AML-193 (cell line): ENCODE data around the gene CTSW.

Experiments used
- DNase-seq, 2 experiments: peaks; one replicate each; lab custom pipeline; 2025; lab: John Stamatoyannopoulos, UW

CTSW gene

DNA sequence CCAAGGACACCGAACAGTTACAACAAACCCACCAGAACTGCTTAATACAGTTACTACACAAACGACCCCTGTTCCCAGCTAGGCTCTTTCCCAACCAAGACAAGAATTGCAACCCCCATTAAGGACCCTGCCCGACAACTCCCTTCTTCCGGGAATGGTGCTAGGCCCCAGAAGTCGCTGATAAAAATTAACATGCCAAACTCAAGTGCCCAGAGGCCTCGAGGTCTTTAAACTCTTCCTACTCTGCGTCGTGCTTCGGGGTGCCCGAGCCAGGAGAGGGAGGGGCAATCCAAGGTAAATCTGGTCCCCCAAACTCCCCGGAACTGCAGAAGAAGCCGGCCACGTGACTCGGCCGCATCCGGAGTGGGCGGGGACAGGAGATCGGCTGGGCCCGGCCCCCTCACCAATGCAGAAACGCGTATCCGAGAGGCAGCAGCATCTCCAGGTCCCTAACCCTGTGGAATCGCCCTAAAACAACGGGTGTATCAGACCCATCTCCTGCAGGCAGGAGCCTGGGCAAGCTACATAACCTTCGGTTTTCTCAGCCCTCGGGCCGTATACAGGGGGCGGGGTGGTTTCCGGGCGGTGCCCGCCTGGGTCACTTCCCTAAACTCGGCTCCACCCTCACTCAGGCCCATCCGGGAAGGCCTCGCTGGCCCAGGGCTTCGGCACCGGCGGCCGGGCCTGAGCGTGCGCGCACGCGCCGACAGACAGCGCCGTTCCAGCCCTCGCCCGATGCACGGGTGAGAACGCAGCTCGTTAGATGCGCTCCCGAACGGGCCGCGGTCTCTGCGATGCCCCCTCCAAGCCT, 22.7 kb upstream of the CTSW start:
- DNase-seq, result peak; percentile 72 to 82

DNA sequence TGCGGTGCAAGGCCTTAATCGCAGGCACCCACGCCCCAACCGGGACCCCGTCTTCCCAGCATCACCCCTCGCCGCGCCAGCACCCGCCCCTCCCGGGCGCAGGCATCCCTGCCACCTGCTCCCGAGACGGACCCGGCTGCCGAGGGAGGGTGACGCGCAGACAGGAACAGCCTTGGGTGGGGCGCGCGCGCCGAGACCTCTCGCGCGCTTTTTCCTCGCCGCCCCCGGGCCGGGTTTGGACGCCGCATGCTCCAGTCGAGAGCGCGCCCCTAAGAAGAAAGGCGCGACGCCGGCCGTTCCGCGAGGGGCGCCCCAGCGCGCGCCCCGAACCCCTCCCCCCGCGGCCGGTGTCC, 22.2 kb upstream of the CTSW start:
- peak in 1 of 2 experiments; percentile 11 for DNase-seq

DNA sequence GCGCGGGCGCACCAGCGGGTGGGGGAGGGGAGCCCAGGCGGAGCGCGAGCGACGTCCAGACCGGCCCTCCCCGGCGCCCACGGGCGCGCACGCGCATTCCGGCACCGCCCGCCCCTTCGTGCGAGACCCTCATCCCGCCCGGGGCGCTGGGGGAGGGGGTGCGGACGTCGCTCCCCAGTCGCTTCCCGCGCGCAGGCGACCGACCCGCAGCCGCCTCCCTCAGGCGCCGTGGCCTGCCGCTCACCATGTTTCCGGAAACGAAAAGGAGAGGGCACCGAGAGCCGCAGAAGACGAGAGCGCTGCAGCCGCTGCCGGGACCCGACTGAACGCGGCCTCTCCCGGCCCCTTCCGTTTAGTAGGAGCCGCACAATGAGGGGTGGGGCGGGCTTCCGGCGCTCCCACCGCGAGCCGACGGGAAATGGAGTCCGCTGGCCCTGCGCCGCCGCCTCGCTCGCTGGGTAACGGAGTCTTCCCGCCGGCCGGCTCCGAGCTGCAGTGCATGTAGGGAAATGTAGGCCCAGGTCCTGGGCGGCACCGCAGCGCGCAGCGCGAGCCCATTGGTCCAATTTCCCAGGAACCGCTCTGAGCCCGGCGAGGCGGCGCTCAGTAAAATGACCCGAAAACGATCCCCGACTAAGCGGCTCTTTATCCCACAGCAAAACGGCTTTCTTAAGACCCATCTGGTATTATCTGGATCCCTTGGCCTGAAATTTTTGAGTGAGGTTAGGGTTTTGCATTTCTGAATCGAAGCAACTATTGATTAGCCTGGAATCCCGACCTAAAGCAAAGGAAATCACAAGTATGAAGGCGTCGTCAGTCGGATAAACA, 21.6 kb upstream of the CTSW start, which contains the start of gene CFL1:
CFL1 (minus strand) TSS at position 328 of the 828 bp plus-strand sequence; CDS start at position 247, 81 bp downstream.
- peak; percentile 91 to 94 for DNase-seq

DNA sequence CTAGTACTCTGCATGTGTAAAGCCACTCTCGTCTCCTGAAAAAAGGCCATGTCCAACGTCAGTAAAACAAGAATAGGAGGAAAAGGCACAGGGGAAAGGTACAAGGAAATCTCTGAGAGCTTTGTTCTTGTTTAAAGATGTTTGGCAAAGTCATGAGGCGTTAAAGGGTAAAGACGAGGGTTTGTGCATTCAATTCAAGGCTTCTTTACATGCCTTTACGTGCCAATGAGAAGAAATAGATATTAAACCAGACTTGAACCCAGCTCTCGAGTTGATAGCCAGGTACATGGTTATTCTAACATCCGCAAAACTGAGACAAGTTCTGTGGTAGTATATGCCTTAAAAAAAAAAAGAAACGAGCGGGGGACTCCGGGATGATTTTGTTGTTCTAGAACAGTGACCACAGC, 21.0 kb upstream of the CTSW start:
- DNase-seq, result no peak

DNA sequence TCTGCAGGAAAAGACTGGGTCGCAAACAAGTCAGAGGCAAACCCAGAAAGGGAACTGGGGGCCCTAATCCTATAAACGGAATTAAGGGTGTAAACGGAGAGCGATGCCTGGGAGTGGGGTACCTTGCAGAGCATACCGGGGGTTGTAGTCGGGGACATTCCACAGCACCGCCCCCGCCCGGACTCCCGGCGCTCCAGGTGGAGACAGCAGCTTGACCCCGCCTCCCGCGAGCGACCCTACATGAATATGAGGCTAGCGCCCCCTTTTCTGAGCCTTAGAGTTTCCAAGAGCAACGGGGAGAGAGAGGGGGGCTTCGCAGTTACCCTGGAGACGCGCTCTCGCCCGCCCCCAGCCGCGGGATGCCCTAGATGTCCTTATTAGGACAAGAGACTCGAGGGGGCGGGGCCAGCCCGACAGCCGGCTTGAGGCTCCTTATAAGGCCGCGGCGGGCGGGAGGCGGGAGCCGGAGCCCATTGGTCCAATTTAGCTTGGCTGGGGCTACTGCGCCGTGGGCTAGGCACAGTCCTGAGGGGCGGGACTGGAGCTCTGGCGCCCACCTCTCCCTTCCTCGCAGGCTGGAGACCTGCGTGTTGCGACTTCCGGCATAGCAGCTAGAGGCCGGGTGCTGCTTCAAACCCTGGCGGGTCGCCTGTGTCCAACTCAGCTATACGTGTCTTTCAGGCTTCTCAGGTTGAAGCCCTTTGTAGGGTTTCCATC, 20.4 kb upstream of the CTSW start:
- peak; percentile 93 to 97 for DNase-seq

DNA sequence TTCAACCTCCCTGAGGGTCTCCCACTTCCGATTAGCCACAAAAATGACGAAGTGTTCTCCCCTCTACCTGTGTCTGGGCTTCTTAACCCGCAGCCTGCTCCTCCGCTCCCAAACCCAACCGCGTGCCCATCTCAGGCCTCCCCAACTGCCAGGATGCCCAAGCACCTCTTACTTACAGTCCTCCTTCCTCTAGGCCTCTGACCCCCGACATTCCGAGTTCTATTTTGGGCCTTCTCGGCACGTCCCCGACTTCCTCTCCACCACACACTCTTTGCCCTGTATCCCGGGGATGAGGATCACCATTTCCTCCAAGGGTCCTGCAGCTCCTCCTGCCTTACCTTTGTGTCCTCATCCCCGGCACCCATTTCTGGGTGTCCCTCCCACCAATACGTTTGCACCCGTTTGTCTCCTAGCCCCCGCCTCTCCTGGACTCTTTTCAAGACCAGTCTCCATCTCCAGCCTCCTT, 19.8 kb upstream of the CTSW start:
- no peak for DNase-seq

DNA sequence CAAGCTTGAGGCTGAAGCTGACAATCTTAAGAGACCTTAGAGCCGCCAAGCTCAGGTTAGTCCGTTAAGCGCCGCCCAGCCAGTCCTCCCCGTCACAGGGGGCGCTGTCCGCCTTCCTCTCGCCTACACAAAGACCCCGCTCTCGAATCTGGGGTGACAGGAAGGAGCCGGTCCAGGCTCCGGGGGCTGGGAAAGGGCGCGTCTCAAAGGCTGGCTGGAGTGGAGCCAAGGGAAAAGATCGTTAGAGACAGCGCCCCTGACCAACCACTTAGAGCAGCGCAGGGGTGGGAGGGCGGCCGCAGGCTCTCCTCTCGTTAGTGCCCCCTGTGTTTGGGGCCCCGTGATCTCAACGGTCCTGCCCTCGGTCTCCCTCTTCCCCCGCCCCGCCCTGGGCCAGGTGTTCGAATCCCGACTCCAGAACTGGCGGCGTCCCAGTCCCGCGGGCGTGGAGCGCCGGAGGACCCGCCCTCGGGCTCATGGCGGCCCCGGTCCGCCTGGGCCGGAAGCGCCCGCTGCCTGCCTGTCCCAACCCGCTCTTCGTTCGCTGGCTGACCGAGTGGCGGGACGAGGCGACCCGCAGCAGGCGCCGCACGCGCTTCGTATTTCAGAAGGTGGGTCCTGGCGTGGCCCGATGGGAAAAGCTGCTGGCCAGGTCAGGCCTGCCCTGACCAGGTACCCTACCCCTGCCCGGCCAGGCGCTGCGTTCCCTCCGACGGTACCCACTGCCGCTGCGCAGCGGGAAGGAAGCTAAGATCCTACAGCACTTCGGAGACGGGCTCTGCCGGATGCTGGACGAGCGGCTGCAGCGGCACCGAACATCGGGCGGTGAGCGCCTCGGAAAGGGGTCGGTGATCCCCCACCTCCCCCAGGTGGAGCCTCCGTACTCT, 19.1 kb upstream of the CTSW start, which contains the start of gene MUS81:
MUS81 (plus strand) TSS at position 156 of the 887 bp plus-strand sequence; CDS start at position 477, 321 bp downstream.
- DNase-seq, result peak; percentile 93 to 96

DNA sequence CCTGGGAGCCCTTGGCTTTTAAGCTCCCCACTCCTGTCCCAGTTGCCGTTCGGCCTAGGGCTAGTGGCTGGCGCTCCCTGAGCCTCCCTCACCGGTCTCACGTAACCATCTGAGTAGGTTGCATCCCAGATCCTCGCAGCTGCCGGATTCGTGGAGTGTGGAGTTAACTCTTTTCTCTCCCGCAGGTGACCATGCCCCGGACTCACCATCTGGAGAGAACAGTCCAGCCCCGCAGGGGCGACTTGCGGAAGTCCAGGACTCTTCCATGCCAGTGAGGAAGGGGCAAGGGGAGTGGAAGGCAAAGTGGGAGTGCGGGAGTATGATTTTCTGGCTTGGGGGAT, 18.5 kb upstream of the CTSW start:
- DNase-seq, result no peak

DNA sequence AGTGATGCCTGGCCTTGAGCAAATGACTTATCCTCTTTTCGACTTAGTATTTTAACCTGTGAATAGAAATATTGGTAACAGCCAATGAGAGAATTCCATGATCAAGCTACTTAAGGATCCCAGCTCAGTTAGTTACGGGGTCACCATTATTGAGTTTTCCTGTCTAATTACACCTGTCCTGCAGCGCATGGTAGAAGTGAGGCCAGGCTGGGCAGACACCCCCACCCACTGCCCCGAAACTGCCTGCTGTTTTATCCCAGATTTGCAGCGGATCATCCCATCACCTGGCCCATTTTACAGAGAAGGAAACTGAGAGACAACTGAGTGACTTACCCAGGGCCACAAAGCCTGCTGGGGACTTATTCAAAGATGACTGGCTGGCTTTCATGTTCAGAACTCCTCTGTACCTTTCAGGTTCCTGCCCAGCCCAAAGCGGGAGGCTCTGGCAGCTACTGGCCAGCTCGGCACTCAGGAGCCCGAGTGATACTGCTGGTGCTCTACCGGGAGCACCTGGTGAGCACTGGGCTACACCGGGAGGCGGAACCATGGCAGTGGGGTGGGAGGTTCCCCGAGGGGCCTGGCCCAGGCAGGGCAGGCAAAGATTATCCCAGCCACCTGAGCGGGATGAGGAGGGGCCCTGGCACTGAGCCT, 18.0 kb upstream of the CTSW start:
- no peak for DNase-seq

DNA sequence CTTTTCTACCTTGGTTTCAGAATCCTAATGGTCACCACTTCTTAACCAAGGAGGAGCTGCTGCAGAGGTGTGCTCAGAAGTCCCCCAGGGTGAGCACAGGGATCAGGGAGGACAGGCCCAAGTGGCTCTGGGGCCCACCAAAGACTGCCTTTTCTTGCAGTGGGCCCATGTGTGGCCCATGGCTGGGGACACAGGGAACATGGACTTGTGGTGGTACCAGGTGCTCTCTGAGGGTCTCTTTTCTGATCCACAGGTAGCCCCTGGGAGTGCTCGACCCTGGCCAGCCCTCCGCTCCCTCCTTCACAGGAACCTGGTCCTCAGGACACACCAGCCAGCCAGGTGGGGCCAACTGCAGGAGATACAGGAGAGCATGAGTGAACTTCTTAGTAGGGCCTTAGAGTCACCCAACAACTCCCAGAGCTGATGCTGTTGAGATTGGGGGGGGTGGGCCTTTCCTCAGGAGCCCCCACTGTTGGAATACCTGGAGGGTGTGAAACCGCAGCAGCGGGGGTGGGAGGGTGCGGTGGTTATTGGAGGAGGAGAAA, 17.4 kb upstream of the CTSW start:
- DNase-seq, result no peak

DNA sequence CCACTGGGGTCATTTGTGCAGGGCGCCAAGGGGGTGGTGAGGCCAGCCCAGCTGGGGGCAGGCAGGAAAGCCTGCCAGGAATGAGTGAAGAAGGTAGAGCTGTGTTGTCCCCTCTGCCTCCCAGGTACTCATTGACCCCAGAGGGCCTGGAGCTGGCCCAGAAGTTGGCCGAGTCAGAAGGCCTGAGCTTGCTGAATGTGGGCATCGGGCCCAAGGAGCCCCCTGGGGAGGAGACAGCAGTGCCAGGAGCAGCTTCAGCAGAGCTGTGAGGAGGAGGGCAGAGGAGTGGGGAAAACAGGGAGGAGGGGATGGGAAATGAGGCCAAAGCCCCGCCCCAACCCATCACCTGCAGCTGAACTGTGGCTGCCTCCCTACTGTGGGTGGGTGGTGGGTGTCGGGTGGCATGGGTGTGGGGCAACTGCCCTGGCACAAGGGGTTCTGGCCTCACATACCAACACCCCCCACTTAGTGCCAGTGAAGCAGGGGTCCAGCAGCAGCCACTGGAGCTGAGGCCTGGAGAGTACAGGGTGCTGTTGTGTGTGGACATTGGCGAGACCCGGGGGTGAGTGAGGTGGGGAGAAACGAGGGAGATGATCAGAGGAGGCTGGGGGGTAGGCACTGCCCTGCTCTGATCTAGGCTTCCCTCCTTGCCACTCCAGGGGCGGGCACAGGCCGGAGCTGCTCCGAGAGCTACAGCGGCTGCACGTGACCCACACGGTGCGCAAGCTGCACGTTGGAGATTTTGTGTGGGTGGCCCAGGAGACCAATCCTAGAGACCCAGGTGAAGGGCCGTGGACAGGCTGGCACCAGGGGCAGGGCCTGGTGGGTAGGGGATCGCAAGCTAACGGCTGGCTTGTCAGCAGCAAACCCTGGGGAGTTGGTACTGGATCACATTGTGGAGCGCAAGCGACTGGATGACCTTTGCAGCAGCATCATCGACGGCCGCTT, 16.4 kb upstream of the CTSW start:
- no peak for DNase-seq

DNA sequence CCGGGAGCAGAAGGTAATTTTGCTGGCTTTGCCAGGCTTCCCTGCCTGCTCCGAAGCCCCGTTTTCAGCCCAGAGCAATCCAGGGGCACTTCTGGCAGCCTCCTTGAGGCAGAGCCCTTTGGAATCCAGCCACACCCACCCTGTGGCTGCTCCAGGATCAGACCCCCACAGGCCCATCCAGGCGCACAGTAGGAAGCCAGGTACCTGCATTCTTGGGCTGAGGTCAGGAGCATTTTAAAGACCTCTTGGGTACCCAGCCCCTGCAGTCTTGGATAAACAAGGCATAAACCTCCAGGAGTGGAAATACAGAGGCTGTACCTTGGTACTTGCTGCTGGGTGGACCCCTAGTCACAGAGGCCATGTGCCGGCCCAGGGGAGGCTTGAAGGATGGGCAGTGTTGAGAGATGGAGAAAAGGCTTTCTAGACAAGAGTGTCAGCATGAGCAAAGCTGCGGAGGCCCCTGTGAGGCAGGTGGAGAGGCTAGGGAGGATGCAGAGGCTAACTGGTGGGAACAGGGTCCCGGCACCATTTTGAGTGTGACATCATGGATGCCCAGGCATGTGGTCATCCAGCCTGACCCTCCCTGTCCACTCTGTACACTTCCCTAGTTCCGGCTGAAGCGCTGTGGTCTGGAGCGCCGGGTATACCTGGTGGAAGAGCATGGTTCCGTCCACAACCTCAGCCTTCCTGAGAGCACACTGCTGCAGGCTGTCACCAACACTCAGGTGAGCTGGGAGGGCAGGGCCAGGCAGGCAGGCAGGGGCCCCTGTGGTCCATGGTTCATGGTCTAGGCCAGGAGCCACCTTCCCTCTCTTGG, 15.5 kb upstream of the CTSW start:
- no peak for DNase-seq

DNA sequence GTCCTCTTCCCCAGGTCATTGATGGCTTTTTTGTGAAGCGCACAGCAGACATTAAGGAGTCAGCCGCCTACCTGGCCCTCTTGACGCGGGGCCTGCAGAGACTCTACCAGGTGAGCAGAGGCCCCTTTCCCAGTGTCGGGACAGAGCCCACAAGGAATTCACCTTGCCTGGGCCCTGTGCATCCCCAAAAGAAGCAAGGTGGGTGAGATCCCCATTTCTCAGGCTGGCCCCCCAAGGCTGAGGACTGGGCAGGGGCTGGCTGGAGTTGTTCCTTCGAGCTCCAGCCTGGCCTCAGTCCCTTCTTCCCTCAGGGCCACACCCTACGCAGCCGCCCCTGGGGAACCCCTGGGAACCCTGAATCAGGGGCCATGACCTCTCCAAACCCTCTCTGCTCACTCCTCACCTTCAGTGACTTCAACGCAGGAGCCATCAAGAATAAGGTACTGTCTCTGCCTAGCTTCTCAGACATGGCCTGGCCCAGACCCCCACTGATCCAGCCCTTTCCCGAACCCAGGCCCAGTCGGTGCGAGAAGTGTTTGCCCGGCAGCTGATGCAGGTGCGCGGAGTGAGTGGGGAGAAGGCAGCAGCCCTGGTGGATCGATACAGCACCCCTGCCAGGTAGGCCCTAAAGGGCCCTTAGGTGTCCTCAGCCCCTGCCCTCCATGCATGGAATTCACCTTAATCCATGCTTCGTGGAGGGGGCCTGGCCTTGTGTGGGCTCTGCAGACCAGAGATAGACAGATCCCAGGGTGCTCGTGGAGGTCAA, 14.7 kb upstream of the CTSW start:
- no peak for DNase-seq

DNA sequence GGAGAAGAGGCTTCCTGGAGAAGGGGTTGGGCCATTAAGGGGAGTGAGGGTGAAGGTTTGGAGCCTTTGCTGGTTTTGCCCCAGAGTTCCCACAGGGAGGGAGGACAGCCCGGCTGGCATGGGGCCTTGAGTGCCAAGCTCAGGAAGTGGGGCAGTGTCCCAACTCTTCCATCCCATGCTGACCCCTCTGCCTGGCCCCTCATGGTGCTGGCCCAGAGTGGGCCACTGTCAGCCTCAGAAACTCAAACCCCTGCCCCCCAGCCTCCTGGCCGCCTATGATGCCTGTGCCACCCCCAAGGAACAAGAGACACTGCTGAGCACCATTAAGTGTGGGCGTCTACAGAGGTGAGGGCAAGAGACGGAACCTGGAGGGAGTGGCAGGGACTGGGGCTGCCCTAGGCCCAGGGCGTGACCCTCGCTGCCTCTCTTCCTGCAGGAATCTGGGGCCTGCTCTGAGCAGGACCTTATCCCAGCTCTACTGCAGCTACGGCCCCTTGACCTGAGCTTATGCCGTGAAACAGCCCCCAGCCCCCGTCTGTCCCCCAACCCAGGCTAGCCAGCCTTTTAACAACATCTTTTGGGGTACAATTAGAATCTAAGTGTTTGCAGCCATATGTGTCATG, 14.0 kb upstream of the CTSW start:
- no peak for DNase-seq

DNA sequence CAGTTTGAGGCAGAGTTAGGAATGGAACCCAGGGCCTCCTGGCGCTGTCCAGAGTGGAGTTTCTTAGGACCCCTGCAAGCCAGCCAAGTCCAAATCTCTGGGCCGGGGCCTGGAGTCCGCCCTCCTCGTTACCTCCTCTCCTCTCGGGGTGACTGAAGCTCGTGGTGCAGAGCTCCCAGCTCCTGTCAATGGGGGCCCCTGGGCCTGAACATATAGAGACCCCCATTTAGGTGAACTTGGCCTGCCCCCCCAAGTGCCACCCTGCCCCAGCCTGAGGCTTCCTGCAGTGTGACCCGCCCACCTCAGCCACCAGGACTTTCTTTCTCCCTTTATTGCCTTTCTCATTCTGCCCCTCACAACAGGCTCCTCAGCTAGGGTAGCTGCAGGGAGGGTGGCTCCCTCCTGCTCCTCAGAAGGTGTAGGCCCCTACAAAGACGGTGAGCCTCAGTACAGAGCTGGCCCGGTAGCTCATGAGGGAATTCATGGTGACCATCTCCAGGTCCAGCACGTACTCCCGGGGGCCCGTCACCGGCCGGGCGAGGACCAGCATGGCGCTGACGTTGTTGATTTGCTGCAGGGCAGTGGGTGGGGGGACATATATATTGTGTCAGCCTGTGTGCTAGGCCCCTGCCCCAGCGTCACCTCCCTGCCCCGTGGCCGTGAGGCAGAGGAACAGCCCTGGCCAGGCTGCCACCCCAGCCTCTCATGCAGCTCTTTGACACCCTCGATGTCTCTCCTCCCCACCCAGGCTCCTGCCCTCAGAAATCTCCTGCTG, 12.9 kb upstream of the CTSW start:
- no peak for DNase-seq

DNA sequence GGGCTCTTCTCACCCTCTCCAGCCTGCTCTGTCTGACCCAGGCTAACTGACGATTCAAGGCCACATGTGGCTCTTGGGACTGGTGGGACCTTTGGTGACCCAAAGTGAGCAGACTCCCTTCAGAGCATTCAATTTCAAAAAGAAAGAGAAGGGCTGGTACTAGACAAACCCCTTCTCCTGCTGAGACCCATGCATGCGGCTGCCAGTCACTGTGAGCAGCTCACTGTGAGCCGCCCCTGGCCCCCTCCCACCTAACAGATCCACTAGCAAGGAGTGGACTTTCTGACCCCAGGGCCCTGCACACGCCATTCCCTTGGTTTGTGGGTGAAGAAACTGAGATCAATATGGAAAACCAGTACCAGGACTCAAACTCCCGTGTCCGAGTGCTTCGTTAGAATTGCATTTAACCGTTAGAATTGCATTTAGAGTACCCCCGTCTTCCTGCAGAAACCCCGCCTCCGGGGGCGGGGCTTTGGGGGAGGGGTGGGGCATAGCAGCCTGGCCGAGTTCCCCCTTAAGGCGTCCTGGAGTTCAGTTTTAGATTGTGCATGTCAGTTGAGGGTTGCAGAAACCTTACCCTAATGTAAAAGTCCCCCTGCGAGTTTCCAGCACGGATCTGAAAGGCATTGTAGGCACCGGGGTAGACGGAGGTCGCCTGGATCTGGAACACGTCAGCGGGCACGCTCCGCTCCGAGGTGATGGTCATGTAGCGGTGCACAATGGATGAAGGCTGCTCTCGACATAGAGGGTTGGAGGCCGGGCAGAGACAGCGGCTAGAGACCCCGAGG, 12.2 kb upstream of the CTSW start:
- DNase-seq, result no peak
